Fibroblast of villous mesenchyme (primary cell): ENCODE measurements around the gene OPRD1. TPM values are rescaled to one million over a fixed set of nuclear protein-coding genes. Genes with fewer than 3 reads are reported as not detected.
"Not testable (repeated sequence)": the region's sequence is repeated elsewhere in the genome, so short reads cannot be mapped to it uniquely, and the experiment has no call there.

Experiments used
- DNase-seq: peaks from one replicate; pipeline ENCODE4 v3.0.0-alpha.2; 2010; ENCODE audit warnings: low read depth
- H3K4me3 ChIP-seq: 2 replicates; pipeline ENCODE4 v1.5.1; 2011; ENCODE audit warnings: low read depth, mild to moderate bottlenecking, low read length
- total RNA-seq: library from RNA; depleted of rRNA; stranded (reverse); fragments of >200 nt; gene quantifications from 2 replicates; pipeline ENCODE4 v1.2.3, GENCODE V29; 2012
- TF ChIP-seq, protein P1 (sequence below): IDR thresholded peaks from 2 replicates; pipeline ENCODE4 v1.5.1; 2012; ENCODE audit warnings: low read depth, mild to moderate bottlenecking, low read length; ENCODE audit not compliant: insufficient read depth

The OPRD1 gene
- total RNA-seq, 1 donor = under 0.01 TPM

DNA sequence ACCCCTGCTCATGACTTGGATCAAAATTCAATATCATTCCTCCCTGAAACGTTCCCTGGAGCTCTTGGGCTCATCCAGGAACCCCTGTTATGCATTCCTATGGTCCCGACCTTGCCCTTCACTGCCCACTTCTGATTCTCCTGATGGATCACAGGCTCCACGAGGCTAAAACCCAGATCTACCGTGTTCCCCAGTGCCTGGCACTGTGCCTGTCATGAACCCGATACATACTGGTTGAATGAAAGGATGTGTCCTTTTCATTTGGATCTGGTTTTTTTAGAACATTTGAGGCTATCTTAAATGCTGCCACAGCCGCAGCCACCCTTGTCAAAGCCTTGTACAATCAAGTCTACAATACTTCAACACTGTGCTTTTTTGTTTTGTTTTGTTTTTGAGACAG lies 22.2 kb upstream of the OPRD1 start:
- DNase-seq = no peak
- H3K4me3 ChIP-seq = no peak overlapping the region
- TF ChIP-seq, protein P1, sequence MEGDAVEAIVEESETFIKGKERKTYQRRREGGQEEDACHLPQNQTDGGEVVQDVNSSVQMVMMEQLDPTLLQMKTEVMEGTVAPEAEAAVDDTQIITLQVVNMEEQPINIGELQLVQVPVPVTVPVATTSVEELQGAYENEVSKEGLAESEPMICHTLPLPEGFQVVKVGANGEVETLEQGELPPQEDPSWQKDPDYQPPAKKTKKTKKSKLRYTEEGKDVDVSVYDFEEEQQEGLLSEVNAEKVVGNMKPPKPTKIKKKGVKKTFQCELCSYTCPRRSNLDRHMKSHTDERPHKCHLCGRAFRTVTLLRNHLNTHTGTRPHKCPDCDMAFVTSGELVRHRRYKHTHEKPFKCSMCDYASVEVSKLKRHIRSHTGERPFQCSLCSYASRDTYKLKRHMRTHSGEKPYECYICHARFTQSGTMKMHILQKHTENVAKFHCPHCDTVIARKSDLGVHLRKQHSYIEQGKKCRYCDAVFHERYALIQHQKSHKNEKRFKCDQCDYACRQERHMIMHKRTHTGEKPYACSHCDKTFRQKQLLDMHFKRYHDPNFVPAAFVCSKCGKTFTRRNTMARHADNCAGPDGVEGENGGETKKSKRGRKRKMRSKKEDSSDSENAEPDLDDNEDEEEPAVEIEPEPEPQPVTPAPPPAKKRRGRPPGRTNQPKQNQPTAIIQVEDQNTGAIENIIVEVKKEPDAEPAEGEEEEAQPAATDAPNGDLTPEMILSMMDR = no peak

- TF ChIP-seq, protein P1 = no peak
- no peak for DNase-seq
- H3K4me3 ChIP-seq = no peak overlapping the region
Observed at GRCh38 chr1:28790377-28791035, 21.5 kb upstream of the OPRD1 start.

- not testable (repeated sequence) for H3K4me3 ChIP-seq, DNase-seq
Observed at GRCh38 chr1:28791929-28792328, 20.0 kb upstream of the OPRD1 start.

- no peak overlapping the region for H3K4me3 ChIP-seq
- no peak for DNase-seq
Observed at GRCh38 chr1:28792644-28793121, 19.3 kb upstream of the OPRD1 start.

GRCh38 chr1:28794582-28794981 lies 17.4 kb upstream of the OPRD1 start:
- not testable (repeated sequence) for H3K4me3 ChIP-seq, DNase-seq

More at GRCh38 chr1:28792644-28793121, 19.3 kb upstream of the OPRD1 start:
- TF ChIP-seq, protein P1 = peak; percentile 15

DNA sequence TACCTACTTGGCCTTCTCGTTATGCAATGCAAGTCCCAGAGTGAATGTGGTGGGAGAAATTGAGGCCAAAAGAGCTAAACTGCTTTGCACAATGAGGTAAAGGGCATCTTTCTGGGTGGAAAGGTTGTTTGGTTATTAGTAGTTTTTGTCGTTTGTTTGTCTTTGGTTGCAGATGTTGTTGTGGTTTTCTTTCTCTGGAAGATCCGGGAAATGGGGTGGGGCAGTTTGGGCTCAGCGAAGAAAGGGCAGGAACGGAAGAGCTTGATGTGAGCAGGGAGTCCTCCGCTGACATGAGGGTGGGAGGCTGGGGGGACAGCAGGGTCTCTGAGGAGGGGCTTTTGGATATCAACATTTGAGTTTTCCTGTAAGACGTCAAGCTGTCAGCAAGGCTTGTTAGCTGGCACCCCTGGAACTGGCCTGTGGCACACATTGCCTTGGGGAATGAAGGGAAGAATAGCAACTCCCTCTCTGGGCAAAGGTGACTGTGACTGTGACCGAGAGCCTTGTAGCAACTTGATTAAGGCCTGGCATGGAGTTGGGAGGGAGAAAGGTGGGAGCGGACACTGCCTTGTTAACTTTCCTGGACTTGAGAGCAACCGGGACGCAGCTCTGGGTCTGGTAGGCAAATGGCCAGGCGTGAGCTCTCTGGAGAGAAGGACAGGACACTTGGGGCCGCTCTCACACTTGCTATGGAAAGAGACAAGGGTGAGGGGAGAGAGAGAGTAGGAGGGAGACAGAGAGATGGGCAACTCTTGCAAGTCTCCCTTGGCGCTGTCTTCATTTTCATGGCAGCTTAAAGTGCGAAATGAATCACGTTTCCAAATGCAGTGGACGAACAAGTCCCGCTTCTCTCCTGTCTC lies 15.4 kb upstream of the OPRD1 start:
- no peak overlapping the region for H3K4me3 ChIP-seq
- TF ChIP-seq, protein P1 = no peak
- DNase-seq = peak; percentile 51

GRCh38 chr1:28800324-28800723 lies 11.6 kb upstream of the OPRD1 start:
- H3K4me3 ChIP-seq = no peak overlapping the region
- TF ChIP-seq, protein P1 = no peak
- no peak for DNase-seq
